KMS-11 (cell line): ENCODE data around the gene RAD51B.
A peak's percentile ranks its signal among the peaks of the same experiment; 100 is the strongest.

ENCODE experiments used
- H2AFZ ChIP-seq: fragments of 200-600 bp; sonication (generic); 2 replicates; pipeline ENCODE4 v1.6.1; 2016; ENCODE audit warnings: antibody characterized with exemption, mixed run types, low read depth
- H3K27ac ChIP-seq: fragments of 200-600 bp; sonication (generic); 2 replicates; pipeline ENCODE4 v1.6.1; 2016; ENCODE audit warnings: mild to moderate bottlenecking, mixed run types
- H3K27me3 ChIP-seq: fragments of 200-600 bp; sonication (generic); 2 replicates; pipeline ENCODE4 v1.6.1; 2017; ENCODE audit warnings: mild to moderate bottlenecking, low read depth, mixed run types, moderate library complexity; ENCODE audit not compliant: insufficient read depth
- H3K36me3 ChIP-seq: fragments of 200-600 bp; sonication (generic); 2 replicates; pipeline ENCODE4 v1.6.1; 2017; ENCODE audit warnings: mild to moderate bottlenecking, mixed run types; ENCODE audit not compliant: insufficient read depth
- H3K4me1 ChIP-seq: fragments of 200-600 bp; sonication (generic); 2 replicates; pipeline ENCODE4 v1.6.1; 2016; ENCODE audit warnings: mild to moderate bottlenecking, low read depth, mixed run types; ENCODE audit not compliant: poor library complexity, severe bottlenecking
- H3K4me2 ChIP-seq: fragments of 200-600 bp; sonication (generic); 2 replicates; pipeline ENCODE4 v1.7.0; 2016; ENCODE audit warnings: mild to moderate bottlenecking, mixed run types
- H3K4me3 ChIP-seq: fragments of 200-600 bp; sonication (generic); IDR thresholded peaks from 2 replicates; pipeline ENCODE4 v1.6.1; 2017; ENCODE audit warnings: low read depth, low read length, mixed read lengths; ENCODE audit not compliant: insufficient read depth
- H3K79me2 ChIP-seq: fragments of 200-600 bp; sonication (generic); 2 replicates; pipeline ENCODE4 v1.6.1; 2016; ENCODE audit warnings: low read depth, mixed run types; ENCODE audit not compliant: insufficient read depth
- H3K9ac ChIP-seq: fragments of 200-600 bp; sonication (generic); 2 replicates; pipeline ENCODE4 v1.6.1; 2016; ENCODE audit warnings: mild to moderate bottlenecking, mixed run types
- H4K20me1 ChIP-seq: fragments of 200-600 bp; sonication (generic); 2 replicates; pipeline ENCODE4 v1.6.1; 2016; ENCODE audit warnings: mild to moderate bottlenecking, mixed run types; ENCODE audit not compliant: insufficient read depth
- CTCF ChIP-seq: fragments of 200-600 bp; sonication (generic); conservative IDR thresholded peaks from 2 replicates; pipeline ENCODE4 v1.6.1; 2017; ENCODE audit warnings: low read depth, mild to moderate bottlenecking, antibody characterized with exemption, low read length, moderate library complexity, mixed read lengths

The RAD51B gene

GRCh38 chr14:68309616-68310015 is 490.0 kb downstream of the RAD51B start:
- no peak overlapping the region for H2AFZ ChIP-seq
- no peak overlapping the region for H3K27ac ChIP-seq
- H3K9ac ChIP-seq: no peak overlapping the region
- no peak overlapping the region for H3K4me3 ChIP-seq
- TF ChIP-seq CTCF: no peak
- peaks cover 41% of the 10 kb centered on the region for H3K4me1 ChIP-seq
- H3K36me3 ChIP-seq: no peaks in the 10 kb centered on the region
- no peaks in the 10 kb centered on the region for H4K20me1 ChIP-seq
- no peaks in the 10 kb centered on the region for H3K79me2 ChIP-seq
- H3K27me3 ChIP-seq: no peaks in the 10 kb centered on the region
- H3K4me2 ChIP-seq: no peak overlapping the region

- H3K36me3 ChIP-seq: no peaks in the 10 kb centered on the region
- H4K20me1 ChIP-seq: no peaks in the 10 kb centered on the region
- TF ChIP-seq CTCF: no peak
- H3K4me1 ChIP-seq: peaks cover 37% of the 10 kb centered on the region
- H2AFZ ChIP-seq: no peak overlapping the region
- H3K79me2 ChIP-seq: no peaks in the 10 kb centered on the region
- H3K4me3 ChIP-seq: no peak overlapping the region
- peak overlapping the region; percentile 53 for H3K4me2 ChIP-seq
- H3K9ac ChIP-seq: no peak overlapping the region
- peak overlapping the region; percentile 5; the same call in 1 of the 2 replicates for H3K27ac ChIP-seq
- no peaks in the 10 kb centered on the region for H3K27me3 ChIP-seq
These were observed 492.7 kb downstream of the RAD51B start for GRCh38 chr14:68312300-68312699.

GRCh38 chr14:68312884-68313610 is 493.5 kb downstream of the RAD51B start:
- peak overlapping the region; percentile 53 for H3K4me2 ChIP-seq

GRCh38 chr14:68314642-68315041 is 495.1 kb downstream of the RAD51B start:
- Histone ChIP-seq H3K36me3 (no peaks in the 10 kb centered on the region), H3K27me3 (no peaks in the 10 kb centered on the region), H3K27ac (no peak overlapping the region), H3K9ac (no peak overlapping the region), H2AFZ (no peak overlapping the region), H3K4me3 (no peak overlapping the region), H4K20me1 (no peaks in the 10 kb centered on the region), H3K4me2 (no peak overlapping the region), H3K4me1 (peaks cover 46% of the 10 kb centered on the region), H3K79me2 (no peaks in the 10 kb centered on the region)
- no peak for TF ChIP-seq CTCF

More at GRCh38 chr14:68312884-68313610, 493.5 kb downstream of the RAD51B start:
- H3K36me3 ChIP-seq: no peaks in the 10 kb centered on the region
- H3K27me3 ChIP-seq: no peaks in the 10 kb centered on the region
- no peak overlapping the region for H3K9ac ChIP-seq
- H3K27ac ChIP-seq: peak overlapping the region; percentile 5; the same call in 1 of the 2 replicates
- TF ChIP-seq CTCF: no peak
- H3K4me3 ChIP-seq: no peak overlapping the region
- no peaks in the 10 kb centered on the region for H4K20me1 ChIP-seq
- no peaks in the 10 kb centered on the region for H3K79me2 ChIP-seq
- H2AFZ ChIP-seq: 0 out of 2 replicates have a peak overlapping the region, but pooled peaks have one; percentile 19
- H3K4me1 ChIP-seq: peaks cover 45% of the 10 kb centered on the region
